GM20431 (cell line): ENCODE data around the gene APOL1.
"Not testable (repeated sequence)": the region's sequence is repeated elsewhere in the genome, so short reads cannot be mapped to it uniquely, and the experiment has no call there.

Experiments
- in situ Hi-C: fragments of 300-500 bp; cut with MseI, MboI; formaldehyde crosslinking; loops from one replicate; pipeline ENCODE4 v1.15.0; 2020; ENCODE audit warnings: low sequenced_read_pairs; ENCODE audit not compliant: unreplicated experiment

APOL1 gene

GRCh38 chr22:36243986-36244385, 8.9 kb upstream of the APOL1 start:
- in situ Hi-C loops = no loop called here

- in situ Hi-C loops = no loop called here
Measured at GRCh38 chr22:36244522-36245391, 8.2 kb upstream of the APOL1 start.

GRCh38 chr22:36245805-36246356, 7.1 kb upstream of the APOL1 start:
- in situ Hi-C loops = no loop called here

GRCh38 chr22:36246718-36247117, 6.2 kb upstream of the APOL1 start:
- in situ Hi-C loops = no loop called here

GRCh38 chr22:36247955-36248354, 5.0 kb upstream of the APOL1 start:
- in situ Hi-C loops = no loop called here

- in situ Hi-C loops = no loop called here
Measured at GRCh38 chr22:36249160-36249559, 3.8 kb upstream of the APOL1 start.

- in situ Hi-C loops = not testable (repeated sequence)
Measured at GRCh38 chr22:36250292-36250960, 2.5 kb upstream of the APOL1 start.

- in situ Hi-C loops = not testable (repeated sequence)
Measured at GRCh38 chr22:36251979-36252608, 839 bp upstream of the APOL1 start.

- in situ Hi-C loops = no loop called here
Measured at GRCh38 chr22:36253523-36254490, 874 bp downstream of the APOL1 start.

- in situ Hi-C loops = not testable (repeated sequence)
Measured at GRCh38 chr22:36255572-36255971, 2.6 kb downstream of the APOL1 start.

- in situ Hi-C loops = no loop called here
Measured at GRCh38 chr22:36256478-36256877, 3.5 kb downstream of the APOL1 start.

GRCh38 chr22:36257308-36257707, 4.4 kb downstream of the APOL1 start:
- in situ Hi-C loops = no loop called here

GRCh38 chr22:36257948-36258670, 5.2 kb downstream of the APOL1 start:
- in situ Hi-C loops = no loop called here

- in situ Hi-C loops = no loop called here
Measured at GRCh38 chr22:36258701-36259614, 6.0 kb downstream of the APOL1 start.

- in situ Hi-C loops = no loop called here
Measured at GRCh38 chr22:36259615-36260300, 6.8 kb downstream of the APOL1 start.

- in situ Hi-C loops = not testable (repeated sequence)
Measured at GRCh38 chr22:36261675-36262074, 8.7 kb downstream of the APOL1 start.

- in situ Hi-C loops = not testable (repeated sequence)
Measured at GRCh38 chr22:36262307-36262706, 9.4 kb downstream of the APOL1 start.
